Chondrocyte (in vitro differentiated cells): Measurements from ENCODE around the gene TP53. TPM values are rescaled to one million over a fixed set of nuclear protein-coding genes. Genes with fewer than 3 reads are reported as not detected.
A peak's percentile ranks its signal among the peaks of the same experiment; 100 is the strongest.

ENCODE experiments used
- DNase-seq: peaks from one replicate; pipeline ENCODE4 v3.0.0; 2021; ENCODE audit warnings: mixed read lengths, low spot score
- H3K27ac Mint-ChIP-seq: one replicate; pipeline ENCODE4 v1.8.0; 2021; ENCODE audit warnings: mild to moderate bottlenecking, moderate library complexity, mixed read lengths; ENCODE audit not compliant: unreplicated experiment
- H3K27me3 Mint-ChIP-seq: 2 replicates; pipeline ENCODE4 v1.8.0; 2021; ENCODE audit warnings: low read depth, mixed read lengths
- H3K36me3 Mint-ChIP-seq: 2 replicates; pipeline ENCODE4 v1.8.0; 2021; ENCODE audit warnings: low read depth, mixed read lengths
- H3K4me1 Mint-ChIP-seq: 2 replicates; pipeline ENCODE4 v1.8.0; 2021; ENCODE audit warnings: low read depth, mild to moderate bottlenecking, mixed read lengths
- H3K4me3 Mint-ChIP-seq: one replicate; pipeline ENCODE4 v1.8.0; 2021; ENCODE audit warnings: mild to moderate bottlenecking, moderate library complexity, mixed read lengths; ENCODE audit not compliant: unreplicated experiment
- H3K9me3 Mint-ChIP-seq: 2 replicates; pipeline ENCODE4 v1.8.0; 2021; ENCODE audit warnings: low read depth, mixed read lengths
- CTCF ChIP-seq: fragments of 200-600 bp; sonication (generic); IDR thresholded peaks from 2 replicates; pipeline ENCODE4 v1.5.0; 2021; ENCODE audit warnings: antibody characterized with exemption, mild to moderate bottlenecking, moderate library complexity
- total RNA-seq: library from RNA; stranded (reverse); gene quantifications from 3 replicates; pipeline ENCODE4 v1.2.1, GENCODE V29; 2021

TP53 gene
- total RNA-seq, 1 donor from 2014 or later: 74.5 TPM

GRCh38 chr17:7688808-7689316, 1.6 kb upstream of the TP53 start:
- TF ChIP-seq CTCF: no peak
- Mint-ChIP-seq H3K27me3 (no peaks in the 10 kb centered on the region), H3K27ac (peak overlapping the region; percentile 100), H3K36me3 (peaks cover 8% of the 10 kb centered on the region), H3K4me1 (peaks cover 26% of the 10 kb centered on the region), H3K4me3 (peak overlapping the region; percentile 98), H3K9me3 (no peaks in the 10 kb centered on the region)
- no peak for DNase-seq

- Mint-ChIP-seq H3K36me3 (peaks cover 6% of the 10 kb centered on the region), H3K27me3 (no peaks in the 10 kb centered on the region), H3K27ac (peak within 1 kb of the TSS; percentile 100), H3K4me3 (peak within 1 kb of the TSS; percentile 98), H3K9me3 (no peaks in the 10 kb centered on the region), H3K4me1 (peaks cover 26% of the 10 kb centered on the region)
- DNase-seq: peak; percentile 98
- peak; percentile 99 for TF ChIP-seq CTCF
Measured at GRCh38 chr17:7687908-7688807, 868 bp upstream of the TP53 start, which contains the start of gene WRAP53. TSS of gene WRAP53 (plus strand) at chr17:7688477. CDS start at chr17:7688649, 172 bp downstream.

- no peaks in the 10 kb centered on the region for H3K27me3 Mint-ChIP-seq
- H3K4me1 Mint-ChIP-seq: peaks cover 26% of the 10 kb centered on the region
- peaks cover 3% of the 10 kb centered on the region for H3K36me3 Mint-ChIP-seq
- TF ChIP-seq CTCF: no peak
- H3K27ac Mint-ChIP-seq: peak overlapping the region; percentile 100
- peak overlapping the region; percentile 98 for H3K4me3 Mint-ChIP-seq
- no peak for DNase-seq
- no peaks in the 10 kb centered on the region for H3K9me3 Mint-ChIP-seq
Measured at GRCh38 chr17:7686222-7687071, 843 bp downstream of the TP53 start.

- Mint-ChIP-seq H3K4me3 (peak overlapping the region; percentile 98), H3K36me3 (peaks cover 1% of the 10 kb centered on the region), H3K4me1 (peaks cover 26% of the 10 kb centered on the region), H3K9me3 (no peaks in the 10 kb centered on the region), H3K27ac (peak overlapping the region; percentile 100), H3K27me3 (no peaks in the 10 kb centered on the region)
- no peak for DNase-seq
- TF ChIP-seq CTCF: no peak
Measured at GRCh38 chr17:7685533-7686221, 1.6 kb downstream of the TP53 start.
